ENCODE results near the gene SP140L. TPM values are rescaled to one million over a fixed set of nuclear protein-coding genes. Genes with fewer than 3 reads are reported as not detected.

Gene SP140L
- total and polyA plus RNA-seq, 8 donors, result 5.7 to 56.7 (median 15.8) TPM

- WGBS, 5 donors, result 86 to 95% (median 90%) methylated on average over 6 of the region's 6 CpGs
- no peaks in the 10 kb centered on the region for H3K27me3 ChIP-seq
- no peaks in the 10 kb centered on the region for H3K4me1 ChIP-seq
- H3K36me3 ChIP-seq, result no peaks in the 10 kb centered on the region
- TF ChIP-seq POLR2A (IDR thresholded peaks at IDR 0.05) (no peak), EP300 (IDR thresholded peaks at IDR 0.05) (no peak), POLR2AphosphoS5 (IDR thresholded peaks at IDR 0.05) (no peak), CTCF (IDR thresholded peaks at IDR 0.05) (no peak)
- H3K9me3 ChIP-seq, result peaks cover 0 to 9% (median 6%) of the 10 kb centered on the region in 4 donors
- no peak overlapping the region for H3K4me3 ChIP-seq
- no peak overlapping the region for H3K27ac ChIP-seq
- DNase-seq, result no peak
- intact Hi-C loops (cut with DNase I; ENCODE audit: low total_unique reads), result no loop called here
Measured at GRCh38 chr2:230295192-230295591, 31.8 kb upstream of the SP140L start.

- Histone ChIP-seq H3K4me3 (no peak overlapping the region), H3K27ac (no peak overlapping the region), H3K36me3 (no peaks in the 10 kb centered on the region), H3K4me1 (no peaks in the 10 kb centered on the region), H3K9me3 (peaks cover 0 to 10% (median 7%) of the 10 kb centered on the region in 4 donors), H3K27me3 (no peaks in the 10 kb centered on the region)
- no peak for TF ChIP-seq POLR2AphosphoS5 (IDR thresholded peaks at IDR 0.05)
- no peak for TF ChIP-seq POLR2A (IDR thresholded peaks at IDR 0.05)
- TF ChIP-seq CTCF (IDR thresholded peaks at IDR 0.05), result no peak
- no peak for TF ChIP-seq EP300 (IDR thresholded peaks at IDR 0.05)
- no peak for DNase-seq
- intact Hi-C loops (cut with DNase I; ENCODE audit: low total_unique reads), result no loop called here
Measured at GRCh38 chr2:230296917-230297316, 30.1 kb upstream of the SP140L start.

GRCh38 chr2:230299618-230300017 lies 27.4 kb upstream of the SP140L start:
- H3K4me3 ChIP-seq, result no peak overlapping the region
- no peak overlapping the region for H3K27ac ChIP-seq
- WGBS, 5 donors, result 84 to 98% (median 93%) methylated on average over 2 of the region's 2 CpGs
- no peaks in the 10 kb centered on the region for H3K4me1 ChIP-seq
- no peak for DNase-seq
- no peaks in the 10 kb centered on the region for H3K36me3 ChIP-seq
- intact Hi-C loops (cut with DNase I; ENCODE audit: low total_unique reads), result no loop called here
- no peaks in the 10 kb centered on the region for H3K27me3 ChIP-seq
- peaks cover 0 to 23% (median 10%) of the 10 kb centered on the region in 4 donors for H3K9me3 ChIP-seq
- TF ChIP-seq EP300 (IDR thresholded peaks at IDR 0.05) (no peak), CTCF (IDR thresholded peaks at IDR 0.05) (no peak), POLR2A (IDR thresholded peaks at IDR 0.05) (no peak), POLR2AphosphoS5 (IDR thresholded peaks at IDR 0.05) (no peak)

GRCh38 chr2:230305416-230306275 lies 21.3 kb upstream of the SP140L start:
- peaks cover 0 to 17% (median 15%) of the 10 kb centered on the region in 4 donors for H3K9me3 ChIP-seq
- H3K4me1 ChIP-seq, result no peaks in the 10 kb centered on the region
- no peak overlapping the region for H3K27ac ChIP-seq
- no peak for DNase-seq
- no peak for TF ChIP-seq POLR2AphosphoS5 (IDR thresholded peaks at IDR 0.05)
- no peak for TF ChIP-seq CTCF (IDR thresholded peaks at IDR 0.05)
- no peak for TF ChIP-seq POLR2A (IDR thresholded peaks at IDR 0.05)
- TF ChIP-seq EP300 (IDR thresholded peaks at IDR 0.05), result no peak
- intact Hi-C loops (cut with DNase I; ENCODE audit: low total_unique reads), result no loop called here
- no peaks in the 10 kb centered on the region for H3K27me3 ChIP-seq
- H3K4me3 ChIP-seq, result no peak overlapping the region
- WGBS, 5 donors, result 91 to 100% (median 94%) methylated on average over 5 to 23 of the region's 23 CpGs
- H3K36me3 ChIP-seq, result no peaks in the 10 kb centered on the region
